Measurements from ENCODE around the gene GPR141.

- TF ChIP-seq POLR2AphosphoS5 (IDR thresholded peaks at IDR 0.05; ENCODE audit: insufficient read depth in 1 of 2, low read depth in 1 of 2): no peak
- TF ChIP-seq CTCF (IDR thresholded peaks at IDR 0.05): no peak
These were observed 86.2 kb downstream of the GPR141 start for GRCh38 chr7:37769726-37770125.

All from vagina (tissue), 2 donors.